Measurements from ENCODE around the gene ATP11A.
"Not testable (repeated sequence)": the region's sequence is repeated elsewhere in the genome, so short reads cannot be mapped to it uniquely, and the experiment has no call there.

The ATP11A gene

DNA sequence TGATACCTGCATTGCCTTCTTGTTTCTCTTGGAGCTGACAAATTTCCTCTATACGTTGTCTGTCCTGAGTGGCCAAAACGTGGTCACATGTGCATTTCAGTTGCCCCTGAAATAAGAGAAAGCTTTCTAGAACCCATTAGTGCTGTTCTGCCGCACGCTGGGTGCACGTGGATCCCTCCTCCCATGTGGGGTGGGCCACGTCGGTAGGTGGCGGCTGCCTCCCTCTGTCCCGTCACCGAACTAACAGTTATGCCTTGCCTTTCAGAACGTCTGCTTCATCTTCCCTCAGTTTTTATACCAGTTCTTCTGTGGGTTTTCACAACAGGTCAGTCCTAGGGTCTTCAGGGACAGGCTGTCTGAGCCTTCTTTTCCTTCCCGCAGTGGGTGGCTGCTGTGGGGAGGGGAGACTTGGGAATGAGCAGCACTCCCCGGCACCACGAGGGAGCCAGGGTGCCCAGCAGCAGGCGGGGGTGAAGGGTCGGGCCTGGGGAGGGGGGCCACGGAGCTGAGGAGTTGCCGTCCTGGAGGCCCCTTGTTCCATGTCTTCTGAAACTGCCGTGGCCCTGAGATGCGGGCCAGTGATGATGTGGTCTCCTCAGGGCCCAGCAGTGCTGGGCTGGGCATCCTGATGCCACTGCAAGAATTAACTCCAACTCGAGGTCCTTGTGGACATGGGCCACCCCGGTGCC lies 169.4 kb downstream of the ATP11A start:
- H3K4me3 ChIP-seq (ENCODE audit: low read depth, low read length): no peak overlapping the region
- DNase-seq (ENCODE audit: low read depth): no peak

DNA sequence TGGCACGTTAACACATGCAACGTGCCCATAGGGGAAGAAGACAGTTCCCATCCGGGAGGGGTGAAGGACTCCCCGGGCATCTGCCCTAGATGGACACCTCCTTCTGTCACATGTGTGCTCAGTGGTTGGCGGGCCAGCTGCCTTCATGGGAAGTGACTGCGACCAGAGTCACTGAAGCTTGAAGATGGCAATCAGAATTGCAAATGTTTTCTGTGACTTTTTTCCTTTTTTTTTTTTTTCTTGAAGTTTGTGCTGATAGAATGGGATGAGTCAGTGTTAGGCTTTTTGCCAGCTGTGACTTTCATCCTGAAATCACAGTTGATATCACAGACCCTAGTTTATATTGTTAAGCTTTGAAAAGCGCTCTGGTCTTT lies 170.0 kb downstream of the ATP11A start:
- H3K4me3 ChIP-seq (ENCODE audit: low read depth, low read length): no peak overlapping the region
- peak; percentile 29 for DNase-seq (ENCODE audit: low read depth)

DNA sequence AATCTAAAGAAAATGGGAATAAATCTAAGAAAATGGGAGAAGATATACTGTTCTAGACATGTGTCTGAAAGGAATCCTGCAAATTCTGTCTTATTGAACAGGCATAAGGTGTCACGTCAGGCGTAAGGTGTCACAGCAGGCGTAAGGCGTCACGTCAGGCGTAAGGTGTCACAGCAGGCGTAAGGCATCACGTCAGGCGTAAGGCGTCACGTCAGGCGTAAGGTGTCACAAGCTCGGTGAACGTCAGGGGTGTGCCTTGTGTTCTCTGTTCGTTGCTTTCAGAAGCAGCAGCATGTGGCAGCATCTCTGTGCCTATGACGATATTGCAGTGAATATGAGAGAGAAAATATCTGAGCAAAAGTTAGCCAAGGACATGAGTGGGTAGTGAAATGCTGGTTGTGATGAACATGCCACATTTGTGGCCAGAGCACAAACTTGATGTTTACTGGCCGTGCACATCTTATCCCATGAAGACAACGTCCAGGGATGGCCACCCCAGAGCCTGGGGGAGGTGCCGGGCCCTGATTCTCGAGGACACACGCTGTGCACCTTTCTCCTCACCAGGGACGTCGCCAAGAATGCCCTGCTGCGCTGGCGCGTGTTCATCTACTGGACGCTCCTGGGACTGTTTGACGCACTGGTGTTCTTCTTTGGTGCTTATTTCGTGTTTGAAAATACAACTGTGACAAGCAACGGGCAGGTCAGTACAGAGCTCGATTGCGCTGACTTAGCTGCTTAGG lies 172.2 kb downstream of the ATP11A start:
- no peak overlapping the region for H3K4me3 ChIP-seq (ENCODE audit: low read depth, low read length)
- no peak for DNase-seq (ENCODE audit: low read depth)

DNA sequence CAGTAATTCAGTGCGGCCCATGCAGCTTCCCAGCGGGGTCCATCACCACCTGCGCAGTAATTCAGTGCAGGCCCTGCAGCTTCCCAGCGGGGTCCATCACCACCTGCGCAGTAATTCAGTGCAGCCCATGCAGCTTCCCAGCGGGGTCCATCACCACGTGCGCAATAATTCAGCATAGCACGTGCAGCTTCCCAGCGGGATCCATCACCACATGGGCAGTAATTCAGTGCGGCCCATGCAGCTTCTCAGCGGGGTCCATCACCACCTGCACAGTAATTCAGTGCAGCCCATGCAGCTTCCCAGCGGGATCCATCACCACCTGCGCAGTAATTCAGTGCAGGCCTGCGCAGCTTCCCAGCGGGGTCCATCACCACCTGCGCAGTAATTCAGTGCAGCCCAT lies 173.5 kb downstream of the ATP11A start:
- not testable (repeated sequence) for H3K4me3 ChIP-seq (ENCODE audit: low read depth, low read length); DNase-seq (ENCODE audit: low read depth)

DNA sequence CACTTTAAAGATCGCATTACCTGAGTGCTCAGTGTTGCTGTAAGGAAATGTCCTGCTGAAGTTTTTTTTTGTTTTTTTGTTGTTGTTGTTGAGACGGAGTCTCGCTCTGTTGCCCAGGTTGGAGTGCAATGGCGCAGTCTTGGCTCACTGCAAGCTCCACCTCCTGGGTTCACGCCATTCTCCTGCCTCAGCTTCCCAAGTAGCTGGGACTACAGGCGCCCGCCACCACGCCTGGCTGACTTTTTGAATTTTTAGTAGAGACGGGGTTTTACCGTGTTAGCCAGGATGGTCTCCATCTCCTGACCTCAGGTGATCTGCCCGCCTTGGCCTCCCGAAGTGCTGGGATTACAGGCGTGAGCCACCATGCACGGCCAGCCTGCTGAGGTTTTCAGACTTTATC lies 175.6 kb downstream of the ATP11A start:
- H3K4me3 ChIP-seq (ENCODE audit: low read depth, low read length); DNase-seq (ENCODE audit: low read depth): not testable (repeated sequence)

DNA sequence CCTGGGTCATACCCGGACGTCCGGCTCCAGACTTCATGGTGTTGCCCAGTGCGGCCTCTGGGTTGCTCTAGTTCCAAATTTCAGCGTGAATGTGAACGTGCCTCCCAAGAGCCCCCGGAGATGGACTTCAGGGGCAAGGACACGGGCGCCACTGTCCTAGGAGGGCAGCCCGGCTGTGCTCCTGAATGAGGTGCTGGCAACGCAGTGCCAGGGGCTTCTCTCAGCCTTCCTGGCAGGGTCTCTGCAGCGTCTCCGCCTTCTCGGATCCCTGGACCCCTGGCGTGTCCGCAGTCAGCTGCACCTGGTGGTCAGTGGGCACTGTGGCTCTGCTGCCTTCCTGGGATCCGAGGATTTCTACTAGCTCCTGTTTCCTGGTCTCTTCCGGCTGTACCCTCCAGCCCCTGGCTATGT lies 177.5 kb downstream of the ATP11A start:
- H3K4me3 ChIP-seq (ENCODE audit: low read depth, low read length): no peak overlapping the region
- no peak for DNase-seq (ENCODE audit: low read depth)

DNA sequence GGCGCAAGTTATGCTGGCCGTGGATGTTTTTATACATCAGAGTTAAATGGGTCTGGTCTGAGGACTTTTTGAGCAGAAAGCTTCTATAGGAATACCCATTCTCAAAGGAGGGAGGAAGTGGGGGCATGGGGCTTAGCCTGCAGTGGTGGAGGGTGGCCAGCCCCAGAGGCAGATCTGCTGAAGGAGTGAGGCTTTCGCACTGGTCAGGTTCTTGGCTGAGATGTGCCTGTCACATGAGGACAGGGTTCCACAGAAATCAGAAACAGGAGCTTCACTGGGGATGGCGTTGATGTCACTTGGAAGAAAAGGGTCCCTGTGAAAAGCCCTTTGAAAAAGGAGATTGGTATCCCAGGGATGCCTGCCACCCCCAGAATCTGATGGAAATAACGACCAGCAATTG lies 178.5 kb downstream of the ATP11A start:
- DNase-seq (ENCODE audit: low read depth): no peak
- no peak overlapping the region for H3K4me3 ChIP-seq (ENCODE audit: low read depth, low read length)

DNA sequence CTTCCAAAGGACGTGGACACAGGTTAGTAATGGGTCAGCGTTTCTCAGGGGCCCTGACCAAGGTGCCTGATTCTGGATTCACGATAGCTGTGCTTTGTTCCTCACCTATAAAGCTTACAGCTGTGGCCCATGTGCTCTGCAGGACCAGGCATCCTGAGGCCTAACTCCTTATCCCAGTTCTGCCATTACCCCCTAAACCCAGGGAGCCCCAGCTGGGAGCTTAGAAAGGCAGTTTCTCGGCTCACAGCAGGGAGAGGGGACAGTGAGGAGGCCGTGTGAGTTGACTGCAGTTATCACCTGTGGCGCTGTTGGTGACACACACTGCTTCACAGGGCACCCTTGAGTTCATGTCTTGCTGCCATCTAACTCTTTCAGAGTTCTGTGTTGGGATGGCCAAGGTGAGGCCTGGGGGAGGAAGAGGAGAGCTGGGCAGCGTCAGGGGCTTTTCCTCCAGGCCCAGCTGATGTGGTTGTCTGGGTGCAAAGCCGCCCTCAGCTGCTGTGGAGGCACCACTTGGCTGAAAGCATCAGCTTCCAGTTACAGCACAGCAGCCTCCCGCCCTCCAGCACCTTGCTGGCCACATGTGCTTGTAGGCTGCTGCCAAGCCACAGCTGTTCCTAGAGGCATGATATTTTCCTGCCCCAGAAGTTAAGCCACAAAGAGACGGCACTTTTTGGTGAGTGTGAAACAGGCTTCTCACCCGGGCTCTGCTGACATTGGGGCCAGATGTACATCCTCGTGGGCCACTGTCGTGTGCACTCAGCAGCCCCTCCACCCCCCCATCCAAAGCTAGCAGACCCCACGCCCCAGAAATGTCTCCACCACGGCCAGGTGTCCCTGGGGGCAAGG lies 179.6 kb downstream of the ATP11A start:
- peak; percentile 15 for DNase-seq (ENCODE audit: low read depth)
- H3K4me3 ChIP-seq (ENCODE audit: low read depth, low read length): no peak overlapping the region

DNA sequence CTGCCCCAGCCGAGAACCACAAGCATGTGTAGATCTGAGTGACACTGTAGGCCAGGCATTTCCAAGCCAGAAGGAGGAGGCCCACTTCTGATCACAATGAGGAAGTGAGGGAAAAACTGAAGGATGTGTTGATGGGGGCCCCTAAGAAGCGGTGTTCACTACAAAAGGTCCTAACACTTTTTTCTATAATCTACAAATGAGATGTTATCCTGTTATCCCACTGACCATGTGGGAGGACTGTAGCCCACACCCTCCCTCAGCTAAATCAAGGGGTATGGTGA lies 180.2 kb downstream of the ATP11A start:
- no peak overlapping the region for H3K4me3 ChIP-seq (ENCODE audit: low read depth, low read length)
- no peak for DNase-seq (ENCODE audit: low read depth)

DNA sequence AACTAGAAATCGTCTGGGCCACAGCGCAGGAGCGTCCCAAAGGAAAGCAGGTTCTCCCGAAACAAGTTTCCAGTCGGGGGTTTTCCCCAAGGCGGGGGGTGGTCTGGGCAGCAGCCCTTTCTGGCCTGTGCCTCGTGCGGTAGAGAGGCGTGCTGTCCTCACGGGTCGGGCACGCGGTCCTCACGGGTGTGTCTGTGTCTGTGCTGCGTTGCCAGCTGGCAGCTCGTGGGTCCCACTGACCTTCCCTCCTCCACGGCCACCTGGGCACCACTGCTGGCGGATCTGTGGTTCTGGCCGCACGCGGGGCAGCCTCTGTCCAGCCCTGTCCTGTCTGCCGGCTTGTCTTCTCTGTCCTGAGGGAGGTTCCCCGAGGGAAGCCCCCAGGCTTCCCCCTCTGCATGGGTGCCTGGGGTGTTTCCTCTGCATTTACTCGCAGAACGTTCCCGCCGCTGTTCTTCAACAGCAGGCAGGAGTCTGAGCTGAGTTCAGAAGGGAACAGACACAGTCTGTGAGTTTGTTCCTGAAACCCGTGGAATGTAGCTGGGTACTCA lies 181.0 kb downstream of the ATP11A start:
- H3K4me3 ChIP-seq (ENCODE audit: low read depth, low read length): no peak overlapping the region
- no peak for DNase-seq (ENCODE audit: low read depth)

DNA sequence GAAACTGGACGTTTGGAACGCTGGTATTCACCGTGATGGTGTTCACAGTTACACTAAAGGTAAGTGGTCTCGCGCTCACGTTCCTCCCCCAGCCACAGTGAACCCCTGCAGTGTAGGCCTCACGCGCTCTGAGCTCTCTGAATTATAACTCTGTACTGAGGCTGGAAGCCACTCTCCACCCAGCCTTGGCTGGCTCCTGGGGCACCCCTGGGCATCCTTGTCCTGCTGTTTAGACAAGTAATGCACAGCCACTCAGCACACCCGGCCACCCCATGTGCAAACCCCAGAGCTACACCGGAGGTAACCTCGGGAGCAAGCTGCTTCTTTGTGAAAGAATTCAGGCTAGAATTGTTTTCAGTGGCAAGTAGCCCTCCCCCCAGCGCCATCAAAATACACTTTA lies 181.9 kb downstream of the ATP11A start:
- H3K4me3 ChIP-seq (ENCODE audit: low read depth, low read length): no peak overlapping the region
- DNase-seq (ENCODE audit: low read depth): no peak

DNA sequence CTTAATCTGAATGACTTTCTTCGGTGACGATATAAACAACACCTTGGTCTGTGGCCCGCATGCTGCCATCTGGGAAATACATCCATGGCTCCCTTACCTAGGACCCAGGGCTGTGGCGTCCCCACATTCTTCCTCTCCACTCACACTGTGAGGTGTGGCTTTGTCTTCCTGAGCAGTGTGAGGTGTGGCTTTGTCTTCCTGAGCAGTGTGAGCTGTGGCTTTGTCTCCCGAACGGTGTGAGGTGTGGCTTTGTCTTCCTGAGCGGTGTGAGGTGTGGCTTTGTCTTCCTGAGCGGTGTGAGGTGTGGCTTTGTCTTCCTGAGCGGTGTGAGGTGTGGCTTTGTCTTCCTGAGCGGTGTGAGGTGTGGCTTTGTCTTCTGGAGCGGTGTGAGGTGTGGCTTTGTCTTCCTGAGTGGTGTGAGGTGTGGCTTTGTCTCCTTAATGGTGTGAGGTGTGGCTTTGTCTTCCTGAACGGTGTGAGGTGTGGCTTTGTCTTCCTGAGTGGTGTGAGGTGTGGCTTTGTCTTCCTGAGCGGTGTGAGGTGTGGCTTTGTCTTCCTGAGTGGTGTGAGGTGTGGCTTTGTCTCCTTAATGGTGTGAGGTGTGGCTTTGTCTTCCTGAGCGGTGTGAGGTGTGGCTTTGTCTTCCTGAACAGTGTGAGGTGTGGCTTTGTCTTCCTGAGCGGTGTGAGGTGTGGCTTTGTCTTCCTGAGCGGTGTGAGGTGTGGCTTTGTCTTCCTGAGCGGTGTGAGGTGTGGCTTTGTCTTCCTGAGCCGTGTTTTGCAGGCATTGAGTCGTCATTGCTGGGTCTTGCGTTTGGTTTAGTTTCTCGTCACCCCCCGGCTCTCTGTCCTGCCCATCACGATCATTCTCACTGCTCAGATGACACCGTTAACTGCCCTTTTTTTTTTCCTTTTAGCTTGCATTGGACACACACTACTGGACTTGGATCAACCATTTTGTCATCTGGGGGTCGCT lies 183.1 kb downstream of the ATP11A start:
- DNase-seq (ENCODE audit: low read depth); H3K4me3 ChIP-seq (ENCODE audit: low read depth, low read length): not testable (repeated sequence)

DNA sequence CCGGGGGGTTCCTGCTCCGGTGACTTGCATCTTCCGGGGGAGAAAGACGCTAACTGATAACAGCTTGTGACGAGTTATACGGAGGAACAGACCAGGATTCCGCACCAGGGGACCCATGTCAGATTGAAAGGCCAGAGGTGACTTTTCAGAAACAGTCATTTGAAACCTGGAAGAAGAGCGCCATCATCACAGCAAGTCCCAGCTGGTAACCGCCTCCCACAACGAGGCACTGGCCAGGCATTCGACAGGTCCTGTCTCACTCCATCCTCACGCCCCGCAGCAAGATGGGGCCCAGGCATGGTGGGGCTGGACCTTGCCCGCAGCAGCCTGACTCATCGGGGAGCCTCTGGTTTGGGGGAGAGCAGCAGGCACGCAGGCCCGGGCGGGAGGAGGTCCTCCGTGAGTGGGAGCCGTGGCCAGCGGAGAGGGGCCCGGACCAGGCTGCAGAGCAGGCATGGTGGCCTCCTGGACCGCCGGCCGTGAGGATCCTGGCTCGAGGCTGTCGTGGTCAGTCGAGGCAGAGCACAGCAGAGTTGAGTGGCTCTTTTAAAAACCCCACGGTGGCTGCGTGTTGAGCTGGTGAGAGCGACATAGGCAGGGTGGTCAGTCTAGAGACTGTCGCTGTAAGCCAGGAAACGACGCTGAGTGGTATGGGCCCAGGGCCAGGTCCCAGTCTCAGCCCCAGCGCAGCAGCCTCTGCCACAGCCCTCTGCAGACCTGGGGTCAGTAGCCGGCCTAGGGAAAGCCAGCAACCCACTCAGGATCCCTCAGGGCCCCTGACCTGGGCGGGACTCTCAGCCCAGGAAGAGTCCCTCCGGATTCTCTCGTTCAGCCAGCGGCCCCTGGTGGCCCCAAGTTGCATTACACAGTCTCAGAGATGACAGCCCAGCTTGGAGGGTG lies 184.3 kb downstream of the ATP11A start:
- DNase-seq (ENCODE audit: low read depth): peak; percentile 9
- H3K4me3 ChIP-seq (ENCODE audit: low read depth, low read length): no peak overlapping the region

DNA sequence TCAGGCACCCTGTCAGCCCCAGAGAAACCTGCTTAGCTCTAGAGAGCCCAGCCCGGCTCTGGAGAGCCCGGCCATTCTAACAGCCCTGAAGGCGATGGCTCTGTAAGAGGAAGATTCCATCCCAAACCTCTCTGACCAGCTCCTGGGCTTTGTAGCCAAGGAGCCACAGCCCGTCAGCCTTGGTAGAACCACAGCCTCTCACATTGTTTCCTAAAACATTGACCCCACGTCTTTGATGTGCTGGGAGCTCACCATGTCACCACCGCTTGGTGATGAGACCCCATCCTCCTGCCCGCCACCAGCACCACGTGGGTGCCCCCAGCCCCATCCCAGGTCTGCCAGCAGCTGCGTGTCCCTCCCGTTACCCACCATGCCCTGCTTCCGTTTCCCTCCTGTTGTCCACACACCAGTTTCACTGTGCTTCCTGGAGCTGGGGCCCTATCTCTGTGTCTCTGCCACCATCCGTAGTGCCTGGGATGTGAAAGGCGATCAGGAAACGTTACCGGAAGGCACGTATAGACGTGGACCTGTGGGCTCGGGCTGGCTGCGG lies 185.0 kb downstream of the ATP11A start:
- DNase-seq (ENCODE audit: low read depth): no peak
- no peak overlapping the region for H3K4me3 ChIP-seq (ENCODE audit: low read depth, low read length)

DNA sequence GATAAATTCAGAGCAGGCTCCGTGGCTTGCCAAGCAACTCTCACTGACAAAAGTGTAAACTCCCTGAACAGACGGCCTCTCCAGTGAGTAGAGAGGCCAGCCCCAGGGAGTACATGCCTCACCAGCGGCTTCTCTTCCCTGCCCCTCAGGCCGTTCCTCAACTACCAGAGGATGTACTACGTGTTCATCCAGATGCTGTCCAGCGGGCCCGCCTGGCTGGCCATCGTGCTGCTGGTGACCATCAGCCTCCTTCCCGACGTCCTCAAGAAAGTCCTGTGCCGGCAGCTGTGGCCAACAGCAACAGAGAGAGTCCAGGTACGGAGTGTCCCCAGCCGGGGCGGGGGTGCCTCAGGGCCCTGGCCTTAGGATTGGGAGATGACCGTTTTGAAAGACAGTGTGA lies 185.8 kb downstream of the ATP11A start:
- H3K4me3 ChIP-seq (ENCODE audit: low read depth, low read length): no peak overlapping the region
- no peak for DNase-seq (ENCODE audit: low read depth)

DNA sequence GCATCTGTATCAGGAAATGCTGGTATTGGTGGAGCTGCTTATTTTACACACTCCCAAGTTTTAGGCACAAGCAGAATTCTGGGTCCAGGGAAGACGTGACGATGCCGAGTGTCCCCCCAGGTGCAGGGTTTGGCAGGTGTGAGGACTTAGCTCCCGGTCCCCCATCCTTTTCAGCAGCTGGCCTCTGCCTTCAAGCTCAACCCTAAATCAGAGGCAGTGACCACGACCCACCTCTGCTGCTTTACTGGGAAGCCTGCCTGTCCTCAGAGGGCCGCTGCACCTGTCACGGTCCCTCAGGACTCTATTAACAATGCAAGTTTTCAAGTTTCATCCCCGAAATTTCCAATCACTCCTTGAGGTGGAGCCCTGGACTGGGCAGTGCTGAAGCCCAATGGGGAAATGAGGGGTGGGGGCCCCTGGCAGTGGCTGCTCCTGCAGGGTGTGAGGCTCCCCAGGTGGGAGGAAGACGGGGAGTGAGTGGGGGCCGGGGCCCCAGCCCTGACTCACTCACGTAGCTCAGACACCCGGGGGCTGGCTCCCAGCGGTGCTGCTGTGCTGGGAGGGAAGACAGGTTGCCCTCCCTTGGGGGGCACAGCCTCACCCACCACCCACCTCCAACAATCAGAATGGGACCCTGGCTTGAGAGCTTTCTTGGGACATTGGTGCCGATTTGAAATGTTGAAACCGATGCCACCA lies 186.6 kb downstream of the ATP11A start:
- H3K4me3 ChIP-seq (ENCODE audit: low read depth, low read length): no peak overlapping the region
- DNase-seq (ENCODE audit: low read depth): no peak

DNA sequence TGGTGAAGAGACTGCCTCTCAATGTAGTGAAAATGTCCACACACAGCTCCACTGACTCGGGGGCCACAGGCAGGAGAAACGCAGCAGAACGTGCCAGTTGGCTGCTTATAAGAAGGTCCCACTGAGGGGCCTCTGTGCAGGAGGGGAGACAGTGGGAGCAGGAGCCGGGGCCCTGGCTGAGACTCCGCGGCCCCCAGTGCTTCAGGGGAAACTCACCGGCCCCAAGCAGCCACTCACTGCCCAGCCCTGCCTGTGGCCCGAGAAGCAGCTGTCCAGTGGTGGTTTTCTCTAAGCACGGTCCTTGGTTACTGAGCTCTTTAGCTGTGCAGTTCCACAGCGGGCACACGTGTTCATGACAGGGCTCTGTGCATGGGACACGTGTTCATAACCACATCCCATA lies 187.2 kb downstream of the ATP11A start:
- no peak overlapping the region for H3K4me3 ChIP-seq (ENCODE audit: low read depth, low read length)
- no peak for DNase-seq (ENCODE audit: low read depth)
